Activated CD8-positive, alpha-beta memory T cell treated with anti-CD3 and anti-CD28 coated beads, Interleukin-2, amount 10 ng/mL, durations not matched to agents 7 days and 5 days (primary cell): ENCODE results near the gene MSMO1. TPM values are rescaled to one million over a fixed set of nuclear protein-coding genes. Genes with fewer than 3 reads are reported as not detected.
A peak's percentile ranks its signal among the peaks of the same experiment; 100 is the strongest.
"Not testable (repeated sequence)": the region's sequence is repeated elsewhere in the genome, so short reads cannot be mapped to it uniquely, and the experiment has no call there.

ENCODE experiments used
- ATAC-seq: fragments of 150-1000 bp; cut with Tn5 transposase; one replicate; pipeline ENCODE4 v1.10.0; 2021; ENCODE audit warnings: moderate library complexity
- CTCF ChIA-PET: fragments of 350-600 bp; sonication (Branson Sonifier 250); formaldehyde crosslinking; loops from one replicate; lab custom pipeline; 2021; ENCODE audit warnings: antibody characterized with exemption; lab: Charles Lee
- DNase-seq: peaks from one replicate; pipeline ENCODE4 v3.0.0-alpha.2; 2020
- H3K27ac Mint-ChIP-seq: one replicate; pipeline ENCODE4 v1.8.0; 2021; ENCODE audit warnings: mild to moderate bottlenecking, mixed read lengths
- H3K27me3 Mint-ChIP-seq: one replicate; pipeline ENCODE4 v1.8.0; 2021; ENCODE audit warnings: mixed read lengths
- H3K36me3 Mint-ChIP-seq: one replicate; pipeline ENCODE4 v1.8.0; 2021; ENCODE audit warnings: mild to moderate bottlenecking, mixed read lengths
- H3K4me1 Mint-ChIP-seq: one replicate; pipeline ENCODE4 v1.8.0; 2021; ENCODE audit warnings: mixed read lengths
- H3K4me3 Mint-ChIP-seq: one replicate; pipeline ENCODE4 v1.8.0; 2021; ENCODE audit warnings: mild to moderate bottlenecking, moderate library complexity, mixed read lengths
- H3K9me3 Mint-ChIP-seq: one replicate; pipeline ENCODE4 v1.8.0; 2022; ENCODE audit warnings: low read depth, mixed read lengths
- total RNA-seq, 2 experiments: library from RNA; stranded (reverse); gene quantifications; one replicate each; pipeline ENCODE4 v1.2.3, GENCODE V29; 2021

The MSMO1 gene
- total RNA-seq: 10 to 100 TPM; 56.7 to 78.9 TPM

DNA sequence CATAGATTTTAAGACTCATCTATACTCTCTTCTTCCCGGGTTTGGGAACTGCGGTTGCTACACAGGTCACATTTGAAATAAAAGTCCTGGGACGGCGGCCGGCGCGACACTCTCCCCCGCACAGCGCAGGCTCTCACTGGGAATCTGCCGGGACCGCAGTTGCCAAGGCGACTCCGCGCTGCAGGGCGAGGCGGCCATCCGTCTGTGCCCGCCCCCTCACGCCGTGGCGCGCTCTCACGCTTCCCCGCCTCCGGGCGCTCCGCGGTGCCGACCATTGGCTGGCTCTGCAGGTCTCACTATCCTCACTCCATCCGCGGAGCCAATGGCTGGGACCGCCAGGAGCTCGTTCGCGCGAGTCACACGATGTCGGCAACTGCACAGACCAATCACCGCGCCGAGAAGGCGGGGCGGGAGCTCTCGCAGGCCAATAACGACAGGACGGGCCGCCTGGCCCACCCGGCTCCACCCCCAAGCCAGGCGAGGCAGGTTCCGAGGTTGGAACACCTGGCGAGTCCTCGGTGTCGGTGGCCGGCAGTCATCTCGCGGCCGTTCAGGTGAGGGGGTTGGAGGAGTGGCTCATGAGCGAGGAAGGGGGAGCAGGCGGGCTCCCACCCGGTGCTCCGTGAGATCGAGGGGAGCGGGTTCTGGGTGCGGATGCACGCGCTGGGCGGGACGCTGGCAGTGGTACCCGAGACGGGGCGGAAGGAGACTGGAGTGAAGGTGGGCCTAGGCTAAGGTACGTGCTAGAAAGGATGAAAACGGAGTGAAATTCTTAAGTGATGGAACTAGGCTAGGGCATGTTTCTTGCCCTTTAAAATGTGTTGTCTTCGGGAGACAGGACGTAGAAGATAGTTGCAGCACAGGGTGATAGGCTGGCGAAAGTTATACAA lies at the start of gene MSMO1:
TSS of gene MSMO1 (plus strand) at position 459 of the 890 bp plus-strand sequence. CDS start 5,702 bp downstream, outside the sequence.
- Mint-ChIP-seq H3K4me3 (no peak within 1 kb of the TSS), H3K27ac (no peak within 1 kb of the TSS), H3K36me3 (peaks cover 30% of the 10 kb centered on the region), H3K27me3 (no peaks in the 10 kb centered on the region), H3K4me1 (peaks cover 40% of the 10 kb centered on the region), H3K9me3 (no peaks in the 10 kb centered on the region)
- peak; percentile 99 for DNase-seq
- CTCF ChIA-PET: interaction anchor here (0.6 to 1.3 kb wide), 6 partner anchors 10 to 215 kb away, joined by 3 to 8 read pairs (median 4); partner anchors contain the start of gene TMEM192
- peak; percentile 98 for ATAC-seq

DNA sequence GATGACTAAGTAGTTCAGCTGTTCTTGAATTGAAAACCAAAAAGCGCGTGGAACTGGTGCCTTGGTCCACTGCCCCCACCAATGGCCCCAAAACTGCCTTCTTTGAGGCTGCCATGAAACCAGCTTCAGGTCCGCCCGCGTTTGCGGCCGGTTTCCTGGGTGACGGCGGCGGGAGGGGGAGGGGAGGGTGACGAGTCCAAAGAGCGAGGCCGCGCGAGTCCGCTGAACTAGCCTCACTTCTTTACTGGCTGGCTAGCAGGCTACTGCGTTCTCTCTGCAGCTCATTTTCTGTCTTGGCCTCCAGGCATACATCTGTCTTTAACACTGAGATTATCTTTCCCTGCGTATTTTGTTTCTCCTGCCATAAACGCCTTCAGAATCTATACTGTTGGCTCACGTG lies 47.9 kb upstream of the MSMO1 start:
- DNase-seq, CTCF ChIA-PET, H3K9me3 Mint-ChIP-seq, H3K27me3 Mint-ChIP-seq, H3K4me3 Mint-ChIP-seq, H3K27ac Mint-ChIP-seq, H3K4me1 Mint-ChIP-seq, ATAC-seq: not testable (repeated sequence)
- H3K36me3 Mint-ChIP-seq: peaks cover 36% of the 10 kb centered on the region

DNA sequence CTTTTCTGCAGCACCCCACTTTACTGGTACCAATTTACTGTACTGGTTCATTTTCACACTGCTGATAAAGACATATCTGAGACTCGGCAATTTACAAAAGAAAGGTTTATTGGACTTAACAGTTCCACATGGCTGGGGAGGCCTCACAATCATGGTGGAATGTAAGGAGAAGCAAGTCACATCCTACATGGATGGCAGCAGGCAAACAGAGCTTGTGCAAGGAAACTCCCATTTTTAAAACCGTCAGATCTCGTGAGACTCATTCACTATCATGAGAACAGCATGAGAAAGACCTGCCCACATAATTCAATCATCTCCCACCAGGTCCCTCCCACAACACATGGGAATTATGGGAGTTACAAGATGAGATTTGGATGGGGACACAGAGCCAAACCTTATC lies 42.8 kb upstream of the MSMO1 start:
- H3K4me3 Mint-ChIP-seq, H3K9me3 Mint-ChIP-seq, CTCF ChIA-PET, H3K27me3 Mint-ChIP-seq, ATAC-seq, DNase-seq, H3K27ac Mint-ChIP-seq: not testable (repeated sequence)
- H3K4me1 Mint-ChIP-seq: peaks cover 24% of the 10 kb centered on the region
- H3K36me3 Mint-ChIP-seq: peaks cover 28% of the 10 kb centered on the region

- H3K27me3 Mint-ChIP-seq, H3K9me3 Mint-ChIP-seq, CTCF ChIA-PET, DNase-seq: not testable (repeated sequence)
- Mint-ChIP-seq H3K36me3 (peaks cover 31% of the 10 kb centered on the region), H3K4me3 (peak overlapping the region; percentile 36), H3K4me1 (peaks cover 24% of the 10 kb centered on the region), H3K27ac (peak overlapping the region; percentile 66)
- ATAC-seq: peak; percentile 45
Measured at GRCh38 chr4:165286619-165287340, 40.7 kb upstream of the MSMO1 start.

DNA sequence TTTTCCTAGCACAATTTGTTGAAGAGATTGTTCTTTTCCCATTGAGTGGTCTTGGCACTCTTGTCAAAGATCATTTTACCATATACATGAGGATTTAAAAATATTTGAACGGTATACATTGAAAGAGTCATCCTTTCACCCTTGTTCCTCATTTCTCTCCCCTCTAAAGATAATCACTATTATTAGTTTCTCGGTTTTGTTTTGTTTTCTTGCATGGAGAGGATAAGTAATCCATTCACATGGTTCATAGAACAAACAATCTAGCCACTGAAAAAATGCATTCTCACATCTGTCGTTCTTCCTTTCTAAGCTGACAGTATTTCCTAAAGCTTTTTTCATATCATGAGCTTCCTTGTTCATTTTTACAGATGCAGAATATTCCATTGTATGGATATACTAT lies 39.2 kb upstream of the MSMO1 start:
- H3K36me3 Mint-ChIP-seq: peaks cover 21% of the 10 kb centered on the region
- ATAC-seq (no peak), DNase-seq (no peak)
- no peaks in the 10 kb centered on the region for H3K27me3 Mint-ChIP-seq
- no peak overlapping the region for H3K27ac Mint-ChIP-seq
- CTCF ChIA-PET: no interaction called here
- H3K4me1 Mint-ChIP-seq: peaks cover 24% of the 10 kb centered on the region
- H3K9me3 Mint-ChIP-seq: no peaks in the 10 kb centered on the region
- H3K4me3 Mint-ChIP-seq: no peak overlapping the region

DNA sequence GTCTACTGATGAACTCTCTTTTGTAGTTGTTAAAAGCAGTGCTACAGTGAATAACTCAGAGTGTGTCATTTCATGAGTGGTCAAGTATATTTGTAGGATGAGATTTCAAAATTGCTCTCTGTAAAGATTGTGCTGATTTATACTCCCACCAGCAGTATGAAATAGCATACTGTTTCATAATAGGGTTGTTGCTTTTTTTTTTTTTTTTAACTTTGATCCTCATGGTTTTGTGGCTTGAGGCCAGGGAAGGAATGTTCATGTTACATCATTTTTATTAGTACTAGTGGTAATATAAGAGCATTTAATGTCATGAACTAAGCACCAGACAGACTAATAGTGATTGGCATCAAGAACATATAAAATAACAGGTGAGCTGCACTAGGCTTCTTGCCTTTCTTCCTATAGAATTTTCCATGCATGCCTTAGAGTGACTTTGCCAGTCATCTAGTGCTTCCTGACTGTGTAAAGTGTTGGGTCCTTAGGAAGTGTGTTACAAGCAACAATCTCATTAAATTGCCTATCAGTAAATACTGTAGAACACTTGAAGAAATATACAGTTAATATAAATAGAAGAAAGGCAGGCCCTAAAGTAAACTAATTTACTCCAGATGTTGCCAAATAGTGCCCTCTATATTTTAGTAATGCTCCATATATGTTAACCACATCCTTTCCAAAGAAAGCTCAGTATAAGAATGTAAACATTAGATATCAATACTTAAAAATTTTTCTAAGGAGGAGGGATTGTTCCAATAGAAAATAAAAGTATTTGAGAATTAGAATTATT lies 38.6 kb upstream of the MSMO1 start:
- CTCF ChIA-PET: no interaction called here
- ATAC-seq: no peak
- DNase-seq: no peak
- Mint-ChIP-seq H3K4me3 (no peak overlapping the region), H3K27ac (no peak overlapping the region), H3K27me3 (no peaks in the 10 kb centered on the region), H3K36me3 (peaks cover 17% of the 10 kb centered on the region), H3K4me1 (peaks cover 24% of the 10 kb centered on the region), H3K9me3 (no peaks in the 10 kb centered on the region)

DNA sequence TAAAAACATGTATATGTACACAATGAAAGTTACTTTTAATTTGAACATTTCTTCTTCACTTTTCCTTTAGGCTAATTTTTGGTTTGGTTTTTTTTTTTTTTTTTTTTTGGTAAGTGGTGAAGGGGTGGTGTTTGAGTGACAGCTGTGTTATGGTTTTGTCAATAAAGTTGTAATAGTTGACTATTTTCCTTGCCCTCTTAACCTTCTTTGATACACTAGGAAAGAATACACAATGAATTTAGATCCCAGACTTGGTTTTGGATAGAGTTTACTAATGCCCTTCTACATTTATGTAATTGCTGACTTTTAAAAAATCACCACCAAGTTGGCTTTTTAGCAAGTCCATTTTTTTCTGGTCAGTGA lies 38.1 kb upstream of the MSMO1 start:
- Mint-ChIP-seq H3K36me3 (peaks cover 15% of the 10 kb centered on the region), H3K27me3 (no peaks in the 10 kb centered on the region), H3K4me3 (no peak overlapping the region), H3K27ac (no peak overlapping the region), H3K9me3 (no peaks in the 10 kb centered on the region), H3K4me1 (peaks cover 29% of the 10 kb centered on the region)
- DNase-seq (no peak), ATAC-seq (no peak)
- CTCF ChIA-PET: interaction anchor here (1.0 kb wide), 1 partner anchor 157 kb away, joined by 3 read pairs; no protein-coding TSS in a partner anchor

DNA sequence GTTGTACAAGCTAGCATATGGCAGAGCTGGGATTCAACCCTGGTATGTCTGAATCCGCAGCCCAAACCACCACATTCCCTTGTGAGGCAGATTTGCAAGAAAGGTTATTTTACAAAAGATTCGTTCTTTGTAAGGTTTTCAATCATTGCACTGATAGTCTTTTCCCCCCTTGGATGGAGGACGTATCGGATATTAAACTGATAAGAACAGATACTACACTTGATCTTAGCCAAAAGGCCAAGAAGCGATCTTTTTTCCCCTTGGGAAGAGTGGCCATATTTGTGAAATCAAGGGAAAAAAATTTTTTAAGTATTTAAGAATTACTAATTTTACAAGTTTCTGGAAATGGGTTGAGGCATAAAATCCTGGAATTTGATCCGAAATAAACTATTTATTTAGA lies 34.4 kb upstream of the MSMO1 start:
- H3K27me3 Mint-ChIP-seq: no peaks in the 10 kb centered on the region
- no peaks in the 10 kb centered on the region for H3K9me3 Mint-ChIP-seq
- ATAC-seq (no peak), DNase-seq (no peak)
- H3K4me3 Mint-ChIP-seq: no peak overlapping the region
- no peak overlapping the region for H3K27ac Mint-ChIP-seq
- H3K4me1 Mint-ChIP-seq: peaks cover 28% of the 10 kb centered on the region
- CTCF ChIA-PET: interaction anchor here (0.7 kb wide), 1 partner anchor 333 kb away, joined by 3 read pairs; no protein-coding TSS in a partner anchor
- H3K36me3 Mint-ChIP-seq: peaks cover 24% of the 10 kb centered on the region

- Mint-ChIP-seq H3K27me3 (no peaks in the 10 kb centered on the region), H3K4me1 (peaks cover 19% of the 10 kb centered on the region), H3K36me3 (peaks cover 30% of the 10 kb centered on the region), H3K27ac (no peak overlapping the region), H3K4me3 (no peak overlapping the region), H3K9me3 (no peaks in the 10 kb centered on the region)
- CTCF ChIA-PET: interaction anchor here (0.6 to 0.9 kb wide), 2 partner anchors 34 to 35 kb away, joined by 3 to 4 read pairs; partner anchors contain the start of gene MSMO1
- ATAC-seq (no peak), DNase-seq (no peak)
Measured at GRCh38 chr4:165293927-165294649, 33.4 kb upstream of the MSMO1 start.

DNA sequence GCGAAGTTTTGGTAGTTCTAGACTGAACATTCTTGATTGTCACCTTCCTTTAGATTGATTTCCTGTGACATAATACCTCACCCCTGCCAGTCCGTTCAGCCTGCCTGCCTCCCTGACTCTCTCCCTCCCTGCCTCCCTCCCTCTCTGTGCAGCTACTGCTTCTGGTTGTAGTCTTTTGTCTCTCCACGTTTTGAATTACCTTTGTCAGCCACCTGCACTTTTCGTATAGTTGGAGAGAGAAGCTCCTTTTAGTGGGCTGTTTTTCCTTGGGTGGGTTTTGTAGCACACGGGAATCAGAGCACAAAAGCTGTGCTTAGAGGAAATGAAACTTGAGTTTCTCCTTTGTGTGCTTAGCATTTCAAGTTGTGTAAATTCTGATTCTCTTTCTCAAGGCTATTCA lies 32.6 kb upstream of the MSMO1 start:
- no peak for DNase-seq
- H3K27ac Mint-ChIP-seq: peak overlapping the region; percentile 6
- no peaks in the 10 kb centered on the region for H3K27me3 Mint-ChIP-seq
- H3K9me3 Mint-ChIP-seq: no peaks in the 10 kb centered on the region
- no peak overlapping the region for H3K4me3 Mint-ChIP-seq
- ATAC-seq: peak; percentile 63
- CTCF ChIA-PET: interaction anchor here (0.9 kb wide), 1 partner anchor 33 kb away, joined by 4 read pairs; the partner anchor contains the start of gene MSMO1
- peaks cover 15% of the 10 kb centered on the region for H3K4me1 Mint-ChIP-seq
- H3K36me3 Mint-ChIP-seq: peaks cover 31% of the 10 kb centered on the region

DNA sequence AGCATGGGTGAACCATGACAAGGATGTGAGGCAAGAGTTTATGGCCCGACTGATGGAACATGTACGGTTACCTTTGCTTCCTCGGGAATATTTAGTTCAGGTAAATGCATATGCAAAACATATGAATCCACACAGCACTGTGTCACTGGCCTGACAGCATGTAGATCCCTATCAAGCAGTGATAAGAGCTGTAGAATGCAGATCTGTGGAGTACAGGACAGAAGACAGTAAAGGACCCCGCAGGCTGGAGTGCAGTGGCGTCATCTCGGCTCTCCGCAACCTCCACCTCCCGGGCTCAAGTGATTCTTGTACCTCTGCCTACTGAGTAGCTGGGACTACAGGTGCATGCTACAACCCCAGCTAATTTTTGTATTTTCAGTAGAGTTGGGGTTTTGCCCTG lies 29.8 kb upstream of the MSMO1 start:
- H3K27ac Mint-ChIP-seq: no peak overlapping the region
- H3K36me3 Mint-ChIP-seq: peaks cover 30% of the 10 kb centered on the region
- no peaks in the 10 kb centered on the region for H3K27me3 Mint-ChIP-seq
- DNase-seq: no peak
- CTCF ChIA-PET: no interaction called here
- ATAC-seq: no peak
- no peak overlapping the region for H3K4me3 Mint-ChIP-seq
- no peaks in the 10 kb centered on the region for H3K9me3 Mint-ChIP-seq
- H3K4me1 Mint-ChIP-seq: peaks cover 27% of the 10 kb centered on the region

GRCh38 chr4:165299399-165300060 lies 27.9 kb upstream of the MSMO1 start:
- ATAC-seq: no peak
- no peak overlapping the region for H3K4me3 Mint-ChIP-seq
- no peaks in the 10 kb centered on the region for H3K9me3 Mint-ChIP-seq
- CTCF ChIA-PET: interaction anchor here (1.4 kb wide), 1 partner anchor 11 kb away, joined by 6 read pairs; no protein-coding TSS in a partner anchor
- H3K27ac Mint-ChIP-seq: no peak overlapping the region
- peaks cover 27% of the 10 kb centered on the region for H3K36me3 Mint-ChIP-seq
- no peak for DNase-seq
- peaks cover 22% of the 10 kb centered on the region for H3K4me1 Mint-ChIP-seq
- no peaks in the 10 kb centered on the region for H3K27me3 Mint-ChIP-seq
